WERI-Rb-1 (cell line): ENCODE data around the gene KRT81.

Source experiments
- DNase-seq: peaks from one replicate; pipeline ENCODE4 v3.0.0-alpha.2; 2020
- H3K27ac ChIP-seq: fragments of 250-450 bp; sonication (Bioruptor Pico); 2 replicates; pipeline ENCODE4 v1.5.1; 2020; ENCODE audit warnings: mild to moderate bottlenecking, moderate library complexity
- H3K27me3 ChIP-seq: fragments of 250-450 bp; sonication (Bioruptor Pico); 2 replicates; pipeline ENCODE4 v1.5.1; 2021; ENCODE audit warnings: mild to moderate bottlenecking, low read depth, moderate library complexity; ENCODE audit not compliant: insufficient read depth, severe bottlenecking
- H3K36me3 ChIP-seq: fragments of 250-450 bp; sonication (Bioruptor Pico); 2 replicates; pipeline ENCODE4 v1.5.1; 2020; ENCODE audit warnings: mild to moderate bottlenecking, moderate library complexity
- H3K4me3 ChIP-seq: 2 replicates; pipeline ENCODE4 v1.5.1; 2011; ENCODE audit warnings: low read depth, mild to moderate bottlenecking, control low read depth, low read length
- H3K9me3 ChIP-seq: fragments of 250-450 bp; sonication (Bioruptor Pico); 2 replicates; pipeline ENCODE4 v1.5.1; 2021; ENCODE audit warnings: mild to moderate bottlenecking, moderate library complexity; ENCODE audit not compliant: severe bottlenecking
- TF ChIP-seq, protein P1 (sequence below): IDR thresholded peaks from 2 replicates; pipeline ENCODE4 v1.5.1; 2011; ENCODE audit warnings: low read depth, mild to moderate bottlenecking, control low read depth, inconsistent platforms, low read length

KRT81 gene

DNA sequence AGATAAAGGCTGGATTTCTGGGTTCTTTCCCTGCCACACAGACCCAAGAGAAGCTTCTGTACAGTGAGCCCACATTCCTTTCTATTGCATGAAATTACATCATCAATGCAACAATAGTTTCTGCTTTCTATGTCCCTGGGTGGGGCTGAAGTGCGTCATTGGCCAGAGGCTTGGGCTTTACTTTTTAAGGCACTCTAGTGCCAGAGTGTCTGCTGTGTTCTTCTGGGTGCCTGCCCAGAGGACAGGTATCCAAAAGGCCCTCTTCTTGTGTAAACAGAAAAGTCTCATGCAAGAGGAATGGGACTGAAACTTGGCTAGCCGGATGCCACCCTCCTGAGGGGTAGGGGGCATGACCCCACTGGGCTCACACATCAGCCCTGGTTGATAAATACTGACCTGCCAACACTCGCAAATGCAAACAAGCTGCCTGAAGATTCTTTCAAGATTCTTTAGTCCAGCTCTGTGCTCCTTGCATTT, 11.0 kb downstream of the KRT81 start:
- Histone ChIP-seq H3K27me3 (peaks cover 48% of the 10 kb centered on the region), H3K4me3 (no peak overlapping the region), H3K27ac (no peak overlapping the region), H3K9me3 (no peaks in the 10 kb centered on the region), H3K36me3 (no peaks in the 10 kb centered on the region)
- DNase-seq = no peak
- TF ChIP-seq, protein P1, sequence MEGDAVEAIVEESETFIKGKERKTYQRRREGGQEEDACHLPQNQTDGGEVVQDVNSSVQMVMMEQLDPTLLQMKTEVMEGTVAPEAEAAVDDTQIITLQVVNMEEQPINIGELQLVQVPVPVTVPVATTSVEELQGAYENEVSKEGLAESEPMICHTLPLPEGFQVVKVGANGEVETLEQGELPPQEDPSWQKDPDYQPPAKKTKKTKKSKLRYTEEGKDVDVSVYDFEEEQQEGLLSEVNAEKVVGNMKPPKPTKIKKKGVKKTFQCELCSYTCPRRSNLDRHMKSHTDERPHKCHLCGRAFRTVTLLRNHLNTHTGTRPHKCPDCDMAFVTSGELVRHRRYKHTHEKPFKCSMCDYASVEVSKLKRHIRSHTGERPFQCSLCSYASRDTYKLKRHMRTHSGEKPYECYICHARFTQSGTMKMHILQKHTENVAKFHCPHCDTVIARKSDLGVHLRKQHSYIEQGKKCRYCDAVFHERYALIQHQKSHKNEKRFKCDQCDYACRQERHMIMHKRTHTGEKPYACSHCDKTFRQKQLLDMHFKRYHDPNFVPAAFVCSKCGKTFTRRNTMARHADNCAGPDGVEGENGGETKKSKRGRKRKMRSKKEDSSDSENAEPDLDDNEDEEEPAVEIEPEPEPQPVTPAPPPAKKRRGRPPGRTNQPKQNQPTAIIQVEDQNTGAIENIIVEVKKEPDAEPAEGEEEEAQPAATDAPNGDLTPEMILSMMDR = no peak

GRCh38 chr12:52279422-52280318, 11.7 kb downstream of the KRT81 start:
- Histone ChIP-seq H3K36me3 (no peaks in the 10 kb centered on the region), H3K4me3 (no peak overlapping the region), H3K27me3 (peaks cover 54% of the 10 kb centered on the region), H3K9me3 (no peaks in the 10 kb centered on the region), H3K27ac (no peak overlapping the region)
- TF ChIP-seq, protein P1 = no peak
- DNase-seq = no peak

DNA sequence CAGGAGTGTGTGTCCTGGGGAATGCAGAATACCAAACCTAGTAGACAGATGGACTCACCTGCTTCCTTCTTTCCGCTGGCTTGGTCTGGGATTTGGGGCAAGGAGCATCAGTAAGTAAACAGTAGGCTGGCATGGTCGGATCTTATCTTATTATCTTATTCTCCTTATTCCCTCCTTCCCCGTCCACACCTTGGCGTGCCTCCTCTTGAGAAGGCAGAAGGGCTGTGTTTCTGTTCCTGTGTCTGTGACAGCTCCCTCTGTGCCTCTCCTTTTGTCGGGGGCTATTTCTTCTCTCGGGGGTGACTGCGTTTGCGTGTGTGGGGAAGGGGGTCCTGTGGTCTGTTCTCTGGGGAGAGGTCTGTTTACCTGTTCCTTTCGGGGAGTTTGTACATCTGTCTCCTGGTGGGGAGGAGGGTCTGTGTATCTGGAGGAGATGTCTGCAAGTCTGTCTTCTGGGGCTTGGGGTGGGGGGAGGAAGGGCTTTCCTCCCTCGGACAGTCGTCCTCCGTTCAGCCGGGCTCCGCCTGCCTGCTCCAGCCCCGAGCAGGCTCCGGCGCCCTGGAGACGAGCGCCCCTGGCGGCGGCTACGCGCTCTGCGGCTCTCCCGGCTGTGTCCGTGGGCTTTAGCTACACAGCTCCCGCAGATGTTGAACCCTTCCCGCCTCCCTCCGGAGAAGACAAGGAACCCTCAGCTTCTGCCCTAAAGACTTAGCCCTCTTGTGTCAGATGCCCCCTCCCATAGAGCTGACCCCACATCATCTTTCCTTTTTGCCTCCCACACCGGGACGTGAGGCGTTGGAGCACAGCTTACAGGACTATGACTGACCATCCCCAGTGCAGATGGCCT, 12.5 kb downstream of the KRT81 start:
- no peaks in the 10 kb centered on the region for H3K9me3 ChIP-seq
- DNase-seq = peak; percentile 74
- no peak overlapping the region for H3K27ac ChIP-seq
- TF ChIP-seq, protein P1 = peak; percentile 99
- H3K4me3 ChIP-seq = peak overlapping the region; percentile 33
- H3K27me3 ChIP-seq = peaks cover 60% of the 10 kb centered on the region
- H3K36me3 ChIP-seq = no peaks in the 10 kb centered on the region

- Histone ChIP-seq H3K27me3 (peaks cover 60% of the 10 kb centered on the region), H3K27ac (no peak overlapping the region), H3K9me3 (no peaks in the 10 kb centered on the region), H3K36me3 (no peaks in the 10 kb centered on the region), H3K4me3 (no peak overlapping the region)
- TF ChIP-seq, protein P1 = no peak
- DNase-seq = no peak
Observed at GRCh38 chr12:52277486-52278245, 13.7 kb downstream of the KRT81 start.

DNA sequence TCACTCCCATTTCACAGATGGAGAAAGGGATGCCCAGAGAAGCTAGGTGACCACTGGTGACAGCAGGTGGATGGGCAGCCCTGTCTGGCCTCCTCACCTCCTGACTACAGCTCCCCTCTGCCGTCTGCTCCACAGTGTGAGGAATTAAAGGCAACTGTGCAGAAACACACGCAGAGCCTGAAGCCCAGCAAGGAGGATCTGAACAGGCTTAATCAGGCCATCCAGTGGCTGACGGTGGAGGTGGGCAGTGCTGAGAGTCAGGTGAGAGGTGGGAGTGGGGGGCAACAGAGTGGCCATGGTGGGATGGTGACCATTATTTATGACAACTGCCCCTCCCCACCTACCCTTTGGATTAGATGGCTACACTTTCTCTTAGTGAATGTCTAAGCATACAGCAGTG, 15.6 kb downstream of the KRT81 start:
- Histone ChIP-seq H3K27ac (no peak overlapping the region), H3K4me3 (no peak overlapping the region), H3K9me3 (no peaks in the 10 kb centered on the region), H3K27me3 (peaks cover 51% of the 10 kb centered on the region), H3K36me3 (no peaks in the 10 kb centered on the region)
- TF ChIP-seq, protein P1 = no peak
- no peak for DNase-seq
